ENCODE results near the gene DNTT. TPM values are rescaled to one million over a fixed set of nuclear protein-coding genes. Genes with fewer than 3 reads are reported as not detected.

Gene DNTT
- total and polyA plus RNA-seq, 9 of the 15 experiments (the other 6 are each of a cell fraction or from before 2014, with no cell fraction given), result not detected

GRCh38 chr10:96267234-96267705 is 37.0 kb upstream of the DNTT start (continued):
- no peak for TF ChIP-seq PHTF2 (CRISPR knock-in tag; IDR thresholded peaks at IDR 0.05)
- no peak for TF ChIP-seq NFRKB (IDR thresholded peaks at IDR 0.05; ENCODE audit: low read depth)
- no peak for TF ChIP-seq SNIP1 (IDR thresholded peaks at IDR 0.05; ENCODE audit: low read depth)
- TF ChIP-seq PATZ1 (CRISPR knock-in tag; IDR thresholded peaks at IDR 0.05; ENCODE audit: borderline replicate concordance), result no peak
- no peak for TF ChIP-seq AFF1 (IDR thresholded peaks at IDR 0.05; ENCODE audit: low read depth in 1 of 2, partially characterized antibody in 2 of 2)
- TF ChIP-seq SOX6 (IDR thresholded peaks at IDR 0.05), result no peak
- TF ChIP-seq ZHX1 (conservative IDR thresholded peaks at IDR 0.05; ENCODE audit: low read length), result no peak
- no peak for TF ChIP-seq RNF219 (CRISPR knock-in tag; IDR thresholded peaks at IDR 0.05)
- TF ChIP-seq SLC30A9 (CRISPR knock-in tag; IDR thresholded peaks at IDR 0.05), result no peak
- TF ChIP-seq NR2C2 (CRISPR knock-in tag; IDR thresholded peaks at IDR 0.05), result no peak
- no peak for TF ChIP-seq NR2C2 (tag; IDR thresholded peaks at IDR 0.05)
- no peak for TF ChIP-seq THRAP3 (IDR thresholded peaks at IDR 0.05; ENCODE audit: borderline replicate concordance)
- no peak for TF ChIP-seq ZNF23 (CRISPR knock-in tag; IDR thresholded peaks at IDR 0.05)
- no peak for TF ChIP-seq PML (IDR thresholded peaks at IDR 0.05; ENCODE audit: low read length)
- no peak for TF ChIP-seq DACH1 (IDR thresholded peaks at IDR 0.05; ENCODE audit: partially characterized antibody)
- TF ChIP-seq CHD1 (IDR thresholded peaks at IDR 0.05; ENCODE audit: low read length), result no peak
- no peak for TF ChIP-seq MEIS2 (IDR thresholded peaks at IDR 0.05; ENCODE audit: partially characterized antibody)

Data from K562 (cell line).